Right cardiac atrium (tissue), 5 donors: Measurements from ENCODE around the gene GPER1. TPM values are rescaled to one million over a fixed set of nuclear protein-coding genes. Genes with fewer than 3 reads are reported as not detected.

Experiments used
- ATAC-seq, 2 donors: fragments of 200-7000 bp; cut with Tn5 transposase; one replicate each; pipeline versions ENCODE4 v1.8.0 to v1.9.1; 2020; ENCODE audit warnings: moderate library complexity in 2 of 2, mild to moderate bottlenecking in 1 of 2
- DNase-seq, 3 donors: peaks; one replicate each; pipeline ENCODE4 v3.0.0-alpha.2; 2020
- H3K27ac ChIP-seq: one replicate; pipeline ENCODE4 v1.5.1; 2013; ENCODE audit warnings: mild to moderate bottlenecking, low read length, control low read depth, moderate library complexity
- H3K27me3 ChIP-seq: one replicate; pipeline ENCODE4 v1.6.1; 2013; ENCODE audit not compliant: control insufficient read depth, insufficient read depth
- H3K4me1 ChIP-seq: one replicate; pipeline ENCODE4 v1.6.1; 2013; ENCODE audit warnings: low read length; ENCODE audit not compliant: control insufficient read depth, insufficient read depth
- H3K4me3 ChIP-seq: one replicate; pipeline ENCODE4 v1.5.1; 2013; ENCODE audit warnings: low read length, control low read depth
- H3K9me3 ChIP-seq: one replicate; pipeline ENCODE4 v1.6.1; 2013; ENCODE audit warnings: low read length; ENCODE audit not compliant: control insufficient read depth
- WGBS: extraction: QIAGEN DNeasy Blood & Tissue Kit; methylation state at CpG from one replicate; pipeline ENCODE4 v1.1.7; 2013; 5-methylcytosine and 5-hydroxymethylcytosine counted together
- intact Hi-C, 4 donors: fragments of 100-400 bp; cut with DNase I; formaldehyde crosslinking; loops; one replicate each; pipeline versions ENCODE4 v1.11.0 to v1.14.0; 2022 to 2023
- polyA plus RNA-seq: library from polyadenylated mRNA; stranded (reverse); fragments of 200-250 nt; gene quantifications from one replicate; pipeline ENCODE4 v1.2.3, GENCODE V29; 2013
- total RNA-seq, 4 donors: library from RNA; stranded (reverse); fragmentation: NEBNext Ultra II Directional; extraction: Animal tissue kit (Norgen Biotek cat#: 25700); gene quantifications; one replicate each; pipeline ENCODE4 v1.2.1, GENCODE V29; 2021
- donor health status: healthy with polysubstance abuse.
- donor health status: DM: no; HTN: yes; CAD: no.
- donor health status: DM: no; HTN: no; CAD: no.
- donor health status: DM: no; HTN: yes; CAD: no; lungs with severe emphysema.
- donor health status: DM: yes; HTN: yes; CAD: no.

GPER1 gene
- total and polyA plus RNA-seq, 5 donors: 3.0 to 6.7 (median 4.3) TPM

- intact Hi-C loops: loop anchor here in 2 of 4 donors (5.0 to 10.0 kb wide), 2 partner anchors 49 to 146 kb away; no protein-coding TSS in a partner anchor
- no peak for ATAC-seq
- no peak for DNase-seq
- H3K4me3 ChIP-seq: no peak overlapping the region
- H3K4me1 ChIP-seq: peaks cover 2% of the 10 kb centered on the region
- no peak overlapping the region for H3K27ac ChIP-seq
- 96% methylated on average over 9 of the region's 9 CpGs for WGBS
- H3K27me3 ChIP-seq: no peaks in the 10 kb centered on the region
- H3K9me3 ChIP-seq: no peaks in the 10 kb centered on the region
Observed at GRCh38 chr7:1061180-1061579, 26.7 kb upstream of the GPER1 start.

GRCh38 chr7:1062296-1063294 lies 25.3 kb upstream of the GPER1 start:
- ATAC-seq: no peak
- Histone ChIP-seq H3K9me3 (no peaks in the 10 kb centered on the region), H3K4me3 (no peak overlapping the region), H3K27me3 (no peaks in the 10 kb centered on the region), H3K4me1 (peaks cover 2% of the 10 kb centered on the region), H3K27ac (no peak overlapping the region)
- DNase-seq: peak in 1 of 3 donors; percentile 43
- 87% methylated on average over 33 of the region's 33 CpGs for WGBS
- intact Hi-C loops: loop anchor here in 2 of 4 donors (5.0 to 10.0 kb wide), 2 partner anchors 50 to 148 kb away; no protein-coding TSS in a partner anchor

GRCh38 chr7:1063361-1063760 lies 24.6 kb upstream of the GPER1 start:
- intact Hi-C loops: loop anchor here in 2 of 4 donors (5.0 to 10.0 kb wide), 2 partner anchors 51 to 149 kb away; no protein-coding TSS in a partner anchor
- Histone ChIP-seq H3K27ac (no peak overlapping the region), H3K4me3 (no peak overlapping the region), H3K4me1 (peaks cover 2% of the 10 kb centered on the region), H3K27me3 (no peaks in the 10 kb centered on the region), H3K9me3 (no peaks in the 10 kb centered on the region)
- WGBS: 95% methylated on average over 21 of the region's 21 CpGs
- ATAC-seq (no peak), DNase-seq (no peak)

- intact Hi-C loops: loop anchor here (2.0 to 10.0 kb wide), 5 partner anchors 52 to 150 kb away; no protein-coding TSS in a partner anchor
- DNase-seq: no peak
- peaks cover 2% of the 10 kb centered on the region for H3K4me1 ChIP-seq
- ATAC-seq: no peak
- WGBS: 82% methylated on average over 13 of the region's 13 CpGs
- no peaks in the 10 kb centered on the region for H3K27me3 ChIP-seq
- no peak overlapping the region for H3K4me3 ChIP-seq
- H3K9me3 ChIP-seq: no peaks in the 10 kb centered on the region
- H3K27ac ChIP-seq: no peak overlapping the region
Observed at GRCh38 chr7:1064581-1064980, 23.3 kb upstream of the GPER1 start.

GRCh38 chr7:1065263-1065584 lies 22.7 kb upstream of the GPER1 start:
- Histone ChIP-seq H3K4me3 (no peak overlapping the region), H3K9me3 (no peaks in the 10 kb centered on the region), H3K4me1 (peaks cover 1% of the 10 kb centered on the region), H3K27ac (no peak overlapping the region), H3K27me3 (no peaks in the 10 kb centered on the region)
- WGBS: 73% methylated on average over 12 of the region's 12 CpGs
- intact Hi-C loops: loop anchor here (1.0 to 10.0 kb wide), 5 partner anchors 68 to 150 kb away; no protein-coding TSS in a partner anchor
- no peak for ATAC-seq
- DNase-seq: no peak

- H3K4me1 ChIP-seq: no peaks in the 10 kb centered on the region
- intact Hi-C loops: loop anchor here (1.0 to 10.0 kb wide), 5 partner anchors 69 to 151 kb away; no protein-coding TSS in a partner anchor
- H3K27ac ChIP-seq: no peak overlapping the region
- ATAC-seq (peak; percentile 91 to 92), DNase-seq (peak; percentile 88 to 95 (median 95))
- no peak overlapping the region for H3K4me3 ChIP-seq
- no peaks in the 10 kb centered on the region for H3K27me3 ChIP-seq
- WGBS: 9% methylated on average over 48 of the region's 48 CpGs
- no peaks in the 10 kb centered on the region for H3K9me3 ChIP-seq
Observed at GRCh38 chr7:1065585-1066241, 22.2 kb upstream of the GPER1 start.

GRCh38 chr7:1066242-1066588 lies 21.7 kb upstream of the GPER1 start:
- DNase-seq (no peak), ATAC-seq (no peak)
- H3K9me3 ChIP-seq: no peaks in the 10 kb centered on the region
- no peaks in the 10 kb centered on the region for H3K4me1 ChIP-seq
- WGBS: 66% methylated on average over 21 of the region's 21 CpGs
- H3K4me3 ChIP-seq: no peak overlapping the region
- intact Hi-C loops: loop anchor here in 1 of 4 donors (10.0 kb wide), 1 partner anchor 151 kb away; no protein-coding TSS in a partner anchor
- H3K27me3 ChIP-seq: no peaks in the 10 kb centered on the region
- H3K27ac ChIP-seq: no peak overlapping the region

- intact Hi-C loops: loop anchor here in 1 of 4 donors (10.0 kb wide), 1 partner anchor 153 kb away; no protein-coding TSS in a partner anchor
- Histone ChIP-seq H3K4me1 (no peaks in the 10 kb centered on the region), H3K27me3 (no peaks in the 10 kb centered on the region), H3K9me3 (no peaks in the 10 kb centered on the region), H3K4me3 (no peak overlapping the region), H3K27ac (no peak overlapping the region)
- ATAC-seq (no peak), DNase-seq (no peak)
- WGBS: 85% methylated on average over 14 of the region's 14 CpGs
Observed at GRCh38 chr7:1068013-1068412, 19.9 kb upstream of the GPER1 start.

- no peaks in the 10 kb centered on the region for H3K27me3 ChIP-seq
- intact Hi-C loops: loop anchor here in 1 of 4 donors (10.0 kb wide), 1 partner anchor 154 kb away; no protein-coding TSS in a partner anchor
- no peak for ATAC-seq
- no peaks in the 10 kb centered on the region for H3K4me1 ChIP-seq
- no peak overlapping the region for H3K27ac ChIP-seq
- 77% methylated on average over 11 of the region's 11 CpGs for WGBS
- no peak overlapping the region for H3K4me3 ChIP-seq
- H3K9me3 ChIP-seq: no peaks in the 10 kb centered on the region
- no peak for DNase-seq
Observed at GRCh38 chr7:1068619-1069018, 19.3 kb upstream of the GPER1 start.

GRCh38 chr7:1070544-1071011 lies 17.3 kb upstream of the GPER1 start:
- 95% methylated on average over 42 of the region's 42 CpGs for WGBS

More at GRCh38 chr7:1070544-1071011, 17.3 kb upstream of the GPER1 start:
- no peak overlapping the region for H3K27ac ChIP-seq
- H3K4me1 ChIP-seq: no peaks in the 10 kb centered on the region
- ATAC-seq: no peak
- intact Hi-C loops: no loop called here
- no peak overlapping the region for H3K4me3 ChIP-seq
- no peak for DNase-seq
- no peaks in the 10 kb centered on the region for H3K9me3 ChIP-seq
- H3K27me3 ChIP-seq: no peaks in the 10 kb centered on the region
